ENCODE data around the gene RGS13.

DNA sequence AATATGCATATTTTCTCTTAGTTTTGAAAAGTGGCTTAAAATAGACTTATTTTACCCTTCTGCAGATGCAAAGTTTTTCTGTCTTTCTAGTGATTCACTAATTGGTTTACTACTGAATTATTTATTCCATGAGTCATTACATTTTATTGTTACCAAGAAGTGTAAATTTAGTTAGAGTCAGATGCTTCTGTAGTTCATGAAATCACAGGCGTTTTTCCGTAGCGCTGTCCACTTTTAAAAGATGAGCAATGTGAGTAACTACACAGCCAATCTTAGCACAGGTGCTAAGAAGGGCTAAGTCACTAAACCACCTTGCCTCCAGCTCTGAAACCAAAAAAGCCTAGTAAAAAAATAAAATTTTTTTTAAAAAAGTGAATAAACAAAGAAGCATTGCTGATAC lies 24.7 kb downstream of the RGS13 start:
- TF ChIP-seq, protein P1, sequence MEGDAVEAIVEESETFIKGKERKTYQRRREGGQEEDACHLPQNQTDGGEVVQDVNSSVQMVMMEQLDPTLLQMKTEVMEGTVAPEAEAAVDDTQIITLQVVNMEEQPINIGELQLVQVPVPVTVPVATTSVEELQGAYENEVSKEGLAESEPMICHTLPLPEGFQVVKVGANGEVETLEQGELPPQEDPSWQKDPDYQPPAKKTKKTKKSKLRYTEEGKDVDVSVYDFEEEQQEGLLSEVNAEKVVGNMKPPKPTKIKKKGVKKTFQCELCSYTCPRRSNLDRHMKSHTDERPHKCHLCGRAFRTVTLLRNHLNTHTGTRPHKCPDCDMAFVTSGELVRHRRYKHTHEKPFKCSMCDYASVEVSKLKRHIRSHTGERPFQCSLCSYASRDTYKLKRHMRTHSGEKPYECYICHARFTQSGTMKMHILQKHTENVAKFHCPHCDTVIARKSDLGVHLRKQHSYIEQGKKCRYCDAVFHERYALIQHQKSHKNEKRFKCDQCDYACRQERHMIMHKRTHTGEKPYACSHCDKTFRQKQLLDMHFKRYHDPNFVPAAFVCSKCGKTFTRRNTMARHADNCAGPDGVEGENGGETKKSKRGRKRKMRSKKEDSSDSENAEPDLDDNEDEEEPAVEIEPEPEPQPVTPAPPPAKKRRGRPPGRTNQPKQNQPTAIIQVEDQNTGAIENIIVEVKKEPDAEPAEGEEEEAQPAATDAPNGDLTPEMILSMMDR (conservative IDR thresholded peaks at IDR 0.05): no peak
- TF ChIP-seq ZFX (IDR thresholded peaks at IDR 0.05): no peak
